Measurements from ENCODE around the gene CA9. TPM values are rescaled to one million over a fixed set of nuclear protein-coding genes. Genes with fewer than 3 reads are reported as not detected.

CA9 gene
- total and polyA plus RNA-seq, 2 experiments from 2014 or later, result 1.1 TPM; not detected in 1

- Histone ChIP-seq H3K4me1 (ENCODE audit: insufficient read depth) (peaks cover 10% of the 10 kb centered on the region), H3K4me3 (peak overlapping the region; percentile 59; the same call in 1 of the 2 replicates), H3K36me3 (ENCODE audit: insufficient read depth) (no peaks in the 10 kb centered on the region), H3K27me3 (ENCODE audit: insufficient read depth) (peaks cover 4% of the 10 kb centered on the region; the same call in 1 of the 2 replicates), H2AFZ (peak overlapping the region; percentile 90; the same call in 1 of the 2 replicates), H3K4me2 (peak overlapping the region; percentile 78; the same call in 1 of the 2 replicates), H3K9me2 (ENCODE audit: insufficient read depth) (no peaks in the 10 kb centered on the region), H3F3A (replicated peaks; ENCODE audit: low read depth) (peaks cover 16% of the 10 kb centered on the region; the same call in 1 of the 2 replicates), H3K27ac (ENCODE audit: low read depth) (no peak overlapping the region), H4K20me1 (replicated peaks; ENCODE audit: insufficient read depth) (no peaks in the 10 kb centered on the region; the same call in none of the 2 replicates), H3K79me2 (replicated peaks; ENCODE audit: insufficient read depth) (no peaks in the 10 kb centered on the region)
- Mint-ChIP-seq H3K36me3 (ENCODE audit: low read depth) (peaks cover 30% of the 10 kb centered on the region), H3K4me1 (peaks cover 34% of the 10 kb centered on the region), H3K9me3 (peaks cover 3% of the 10 kb centered on the region; the same call in 2 of the 3 replicates), H3K27ac (no peak overlapping the region), H3K27me3 (ENCODE audit: insufficient read depth, low read depth, poor library complexity) (peaks cover 27% of the 10 kb centered on the region), H3K4me3 (peak overlapping the region; percentile 77)
- TF ChIP-seq POLR2AphosphoS5 (IDR thresholded peaks at IDR 0.05; ENCODE audit: low read depth) (no peak), ZNF331 (CRISPR knock-in tag; IDR thresholded peaks at IDR 0.05; ENCODE audit: low read depth) (no peak), JUNB (IDR thresholded peaks at IDR 0.05; ENCODE audit: unreplicated experiment) (no peak), CTCF (conservative IDR thresholded peaks at IDR 0.05; ENCODE audit: low read depth in 2 of 2) (no peak), ZNF114 (CRISPR knock-in tag; IDR thresholded peaks at IDR 0.05) (no peak), EZH2phosphoT487 (IDR thresholded peaks at IDR 0.05; ENCODE audit: unreplicated experiment) (no peak), NANOG (IDR thresholded peaks at IDR 0.05; ENCODE audit: borderline replicate concordance) (no peak), STAT1 (IDR thresholded peaks at IDR 0.05; ENCODE audit: unreplicated experiment) (no peak), EZH2 (IDR thresholded peaks at IDR 0.05; ENCODE audit: low read depth, unreplicated experiment) (no peak), CREB1 (CRISPR knock-in tag; IDR thresholded peaks at IDR 0.05; ENCODE audit: low read depth) (no peak)
- TF ChIP-seq, protein P1, sequence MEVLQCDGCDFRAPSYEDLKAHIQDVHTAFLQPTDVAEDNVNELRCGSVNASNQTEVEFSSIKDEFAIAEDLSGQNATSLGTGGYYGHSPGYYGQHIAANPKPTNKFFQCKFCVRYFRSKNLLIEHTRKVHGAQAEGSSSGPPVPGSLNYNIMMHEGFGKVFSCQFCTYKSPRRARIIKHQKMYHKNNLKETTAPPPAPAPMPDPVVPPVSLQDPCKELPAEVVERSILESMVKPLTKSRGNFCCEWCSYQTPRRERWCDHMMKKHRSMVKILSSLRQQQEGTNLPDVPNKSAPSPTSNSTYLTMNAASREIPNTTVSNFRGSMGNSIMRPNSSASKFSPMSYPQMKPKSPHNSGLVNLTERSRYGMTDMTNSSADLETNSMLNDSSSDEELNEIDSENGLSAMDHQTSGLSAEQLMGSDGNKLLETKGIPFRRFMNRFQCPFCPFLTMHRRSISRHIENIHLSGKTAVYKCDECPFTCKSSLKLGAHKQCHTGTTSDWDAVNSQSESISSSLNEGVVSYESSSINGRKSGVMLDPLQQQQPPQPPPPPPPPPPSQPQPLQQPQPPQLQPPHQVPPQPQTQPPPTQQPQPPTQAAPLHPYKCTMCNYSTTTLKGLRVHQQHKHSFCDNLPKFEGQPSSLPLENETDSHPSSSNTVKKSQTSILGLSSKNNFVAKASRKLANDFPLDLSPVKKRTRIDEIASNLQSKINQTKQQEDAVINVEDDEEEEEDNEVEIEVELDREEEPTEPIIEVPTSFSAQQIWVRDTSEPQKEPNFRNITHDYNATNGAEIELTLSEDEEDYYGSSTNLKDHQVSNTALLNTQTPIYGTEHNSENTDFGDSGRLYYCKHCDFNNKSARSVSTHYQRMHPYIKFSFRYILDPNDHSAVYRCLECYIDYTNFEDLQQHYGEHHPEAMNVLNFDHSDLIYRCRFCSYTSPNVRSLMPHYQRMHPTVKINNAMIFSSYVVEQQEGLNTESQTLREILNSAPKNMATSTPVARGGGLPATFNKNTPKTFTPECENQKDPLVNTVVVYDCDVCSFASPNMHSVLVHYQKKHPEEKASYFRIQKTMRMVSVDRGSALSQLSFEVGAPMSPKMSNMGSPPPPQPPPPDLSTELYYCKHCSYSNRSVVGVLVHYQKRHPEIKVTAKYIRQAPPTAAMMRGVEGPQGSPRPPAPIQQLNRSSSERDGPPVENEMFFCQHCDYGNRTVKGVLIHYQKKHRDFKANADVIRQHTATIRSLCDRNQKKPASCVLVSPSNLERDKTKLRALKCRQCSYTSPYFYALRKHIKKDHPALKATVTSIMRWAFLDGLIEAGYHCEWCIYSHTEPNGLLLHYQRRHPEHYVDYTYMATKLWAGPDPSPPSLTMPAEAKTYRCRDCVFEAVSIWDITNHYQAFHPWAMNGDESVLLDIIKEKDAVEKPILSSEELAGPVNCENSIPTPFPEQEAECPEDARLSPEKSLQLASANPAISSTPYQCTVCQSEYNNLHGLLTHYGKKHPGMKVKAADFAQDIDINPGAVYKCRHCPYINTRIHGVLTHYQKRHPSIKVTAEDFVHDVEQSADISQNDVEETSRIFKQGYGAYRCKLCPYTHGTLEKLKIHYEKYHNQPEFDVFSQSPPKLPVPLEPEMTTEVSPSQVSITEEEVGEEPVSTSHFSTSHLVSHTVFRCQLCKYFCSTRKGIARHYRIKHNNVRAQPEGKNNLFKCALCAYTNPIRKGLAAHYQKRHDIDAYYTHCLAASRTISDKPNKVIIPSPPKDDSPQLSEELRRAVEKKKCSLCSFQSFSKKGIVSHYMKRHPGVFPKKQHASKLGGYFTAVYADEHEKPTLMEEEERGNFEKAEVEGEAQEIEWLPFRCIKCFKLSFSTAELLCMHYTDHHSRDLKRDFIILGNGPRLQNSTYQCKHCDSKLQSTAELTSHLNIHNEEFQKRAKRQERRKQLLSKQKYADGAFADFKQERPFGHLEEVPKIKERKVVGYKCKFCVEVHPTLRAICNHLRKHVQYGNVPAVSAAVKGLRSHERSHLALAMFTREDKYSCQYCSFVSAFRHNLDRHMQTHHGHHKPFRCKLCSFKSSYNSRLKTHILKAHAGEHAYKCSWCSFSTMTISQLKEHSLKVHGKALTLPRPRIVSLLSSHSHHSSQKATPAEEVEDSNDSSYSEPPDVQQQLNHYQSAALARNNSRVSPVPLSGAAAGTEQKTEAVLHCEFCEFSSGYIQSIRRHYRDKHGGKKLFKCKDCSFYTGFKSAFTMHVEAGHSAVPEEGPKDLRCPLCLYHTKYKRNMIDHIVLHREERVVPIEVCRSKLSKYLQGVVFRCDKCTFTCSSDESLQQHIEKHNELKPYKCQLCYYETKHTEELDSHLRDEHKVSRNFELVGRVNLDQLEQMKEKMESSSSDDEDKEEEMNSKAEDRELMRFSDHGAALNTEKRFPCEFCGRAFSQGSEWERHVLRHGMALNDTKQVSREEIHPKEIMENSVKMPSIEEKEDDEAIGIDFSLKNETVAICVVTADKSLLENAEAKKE (CRISPR knock-in tag; IDR thresholded peaks at IDR 0.05), result no peak
- TF ChIP-seq, protein P2, sequence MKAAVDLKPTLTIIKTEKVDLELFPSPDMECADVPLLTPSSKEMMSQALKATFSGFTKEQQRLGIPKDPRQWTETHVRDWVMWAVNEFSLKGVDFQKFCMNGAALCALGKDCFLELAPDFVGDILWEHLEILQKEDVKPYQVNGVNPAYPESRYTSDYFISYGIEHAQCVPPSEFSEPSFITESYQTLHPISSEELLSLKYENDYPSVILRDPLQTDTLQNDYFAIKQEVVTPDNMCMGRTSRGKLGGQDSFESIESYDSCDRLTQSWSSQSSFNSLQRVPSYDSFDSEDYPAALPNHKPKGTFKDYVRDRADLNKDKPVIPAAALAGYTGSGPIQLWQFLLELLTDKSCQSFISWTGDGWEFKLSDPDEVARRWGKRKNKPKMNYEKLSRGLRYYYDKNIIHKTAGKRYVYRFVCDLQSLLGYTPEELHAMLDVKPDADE (IDR thresholded peaks at IDR 0.05), result no peak
- TF ChIP-seq, protein P3, sequence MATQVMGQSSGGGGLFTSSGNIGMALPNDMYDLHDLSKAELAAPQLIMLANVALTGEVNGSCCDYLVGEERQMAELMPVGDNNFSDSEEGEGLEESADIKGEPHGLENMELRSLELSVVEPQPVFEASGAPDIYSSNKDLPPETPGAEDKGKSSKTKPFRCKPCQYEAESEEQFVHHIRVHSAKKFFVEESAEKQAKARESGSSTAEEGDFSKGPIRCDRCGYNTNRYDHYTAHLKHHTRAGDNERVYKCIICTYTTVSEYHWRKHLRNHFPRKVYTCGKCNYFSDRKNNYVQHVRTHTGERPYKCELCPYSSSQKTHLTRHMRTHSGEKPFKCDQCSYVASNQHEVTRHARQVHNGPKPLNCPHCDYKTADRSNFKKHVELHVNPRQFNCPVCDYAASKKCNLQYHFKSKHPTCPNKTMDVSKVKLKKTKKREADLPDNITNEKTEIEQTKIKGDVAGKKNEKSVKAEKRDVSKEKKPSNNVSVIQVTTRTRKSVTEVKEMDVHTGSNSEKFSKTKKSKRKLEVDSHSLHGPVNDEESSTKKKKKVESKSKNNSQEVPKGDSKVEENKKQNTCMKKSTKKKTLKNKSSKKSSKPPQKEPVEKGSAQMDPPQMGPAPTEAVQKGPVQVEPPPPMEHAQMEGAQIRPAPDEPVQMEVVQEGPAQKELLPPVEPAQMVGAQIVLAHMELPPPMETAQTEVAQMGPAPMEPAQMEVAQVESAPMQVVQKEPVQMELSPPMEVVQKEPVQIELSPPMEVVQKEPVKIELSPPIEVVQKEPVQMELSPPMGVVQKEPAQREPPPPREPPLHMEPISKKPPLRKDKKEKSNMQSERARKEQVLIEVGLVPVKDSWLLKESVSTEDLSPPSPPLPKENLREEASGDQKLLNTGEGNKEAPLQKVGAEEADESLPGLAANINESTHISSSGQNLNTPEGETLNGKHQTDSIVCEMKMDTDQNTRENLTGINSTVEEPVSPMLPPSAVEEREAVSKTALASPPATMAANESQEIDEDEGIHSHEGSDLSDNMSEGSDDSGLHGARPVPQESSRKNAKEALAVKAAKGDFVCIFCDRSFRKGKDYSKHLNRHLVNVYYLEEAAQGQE (IDR thresholded peaks at IDR 0.05; ENCODE audit: unreplicated experiment), result no peak
- ATAC-seq, result no peak
- no peak for DNase-seq (ENCODE audit: low spot score)
These were observed 17.4 kb upstream of the CA9 start for GRCh38 chr9:35656348-35656747.
